Cortex of kidney (tissue), 1 donor: Measurements from ENCODE around the gene EED.
A peak's percentile ranks its signal among the peaks of the same experiment; 100 is the strongest.
"Not testable (repeated sequence)": the region's sequence is repeated elsewhere in the genome, so short reads cannot be mapped to it uniquely, and the experiment has no call there.

Experiments
- DNase-seq: peaks from one replicate; lab custom pipeline; 2025; lab: John Stamatoyannopoulos, UW

EED gene

GRCh38 chr11:86292912-86293616 lies 48.5 kb downstream of the EED start:
- DNase-seq: no peak

GRCh38 chr11:86294026-86294425 lies 49.5 kb downstream of the EED start:
- DNase-seq: no peak

GRCh38 chr11:86301742-86302091 lies 57.2 kb downstream of the EED start:
- DNase-seq: no peak

- peak; percentile 12 for DNase-seq
These were observed 57.7 kb downstream of the EED start, which contains the start of gene HIKESHI for GRCh38 chr11:86302092-86302793. HIKESHI (plus strand) TSS chr11:86302240; CDS start chr11:86302449, 209 bp downstream.

- no peak for DNase-seq
These were observed 58.7 kb downstream of the EED start for GRCh38 chr11:86303257-86303656.

- not testable (repeated sequence) for DNase-seq
These were observed 64.2 kb downstream of the EED start for GRCh38 chr11:86308710-86309109.

- no peak for DNase-seq
These were observed 69.2 kb downstream of the EED start for GRCh38 chr11:86313793-86314192.

- DNase-seq: no peak
These were observed 70.1 kb downstream of the EED start for GRCh38 chr11:86314636-86315035.
